Measurements from ENCODE around the gene GPR21.

GPR21 gene

DNA sequence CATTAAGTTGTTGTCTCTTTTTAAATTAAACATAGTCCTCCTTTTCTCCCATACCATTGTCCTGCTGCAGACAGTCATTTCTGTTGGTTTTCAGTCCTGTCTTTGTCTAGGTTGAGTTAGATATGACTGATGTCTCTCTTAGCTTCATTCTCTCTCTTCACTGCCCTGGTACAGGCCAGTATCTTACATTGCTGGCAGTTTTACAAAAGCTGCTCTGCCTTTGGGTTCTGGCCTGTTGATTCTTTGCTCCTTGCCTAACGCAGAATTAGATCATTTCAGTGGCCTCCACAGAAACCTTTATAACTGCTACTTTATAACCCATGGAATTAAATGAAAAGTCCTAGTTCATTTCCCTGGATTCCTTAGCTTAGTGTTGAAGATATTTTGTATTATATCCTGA is 33.7 kb downstream of the GPR21 start:
- no peak for DNase-seq

GRCh38 chr9:123069010-123069481 is 35.6 kb downstream of the GPR21 start:
- DNase-seq, result no peak

DNA sequence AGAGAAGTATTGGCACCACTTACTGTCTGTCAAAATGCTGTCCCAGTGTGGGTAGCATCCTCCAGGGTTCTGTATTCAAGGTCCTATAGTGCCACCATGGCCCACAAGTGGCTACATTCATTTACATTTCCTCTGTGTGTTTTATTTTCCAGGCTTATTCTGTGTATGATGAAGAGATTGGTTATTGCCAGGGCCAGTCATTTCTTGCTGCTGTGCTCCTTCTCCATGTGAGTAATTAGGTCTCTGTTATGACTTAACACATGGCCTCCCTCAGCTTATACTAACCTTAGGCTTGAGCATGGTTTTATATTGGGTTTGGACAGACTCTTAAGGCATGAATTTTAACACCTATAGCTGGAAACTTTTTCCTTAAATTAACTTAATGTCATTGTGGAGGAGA is 36.7 kb downstream of the GPR21 start:
- DNase-seq, result no peak

DNA sequence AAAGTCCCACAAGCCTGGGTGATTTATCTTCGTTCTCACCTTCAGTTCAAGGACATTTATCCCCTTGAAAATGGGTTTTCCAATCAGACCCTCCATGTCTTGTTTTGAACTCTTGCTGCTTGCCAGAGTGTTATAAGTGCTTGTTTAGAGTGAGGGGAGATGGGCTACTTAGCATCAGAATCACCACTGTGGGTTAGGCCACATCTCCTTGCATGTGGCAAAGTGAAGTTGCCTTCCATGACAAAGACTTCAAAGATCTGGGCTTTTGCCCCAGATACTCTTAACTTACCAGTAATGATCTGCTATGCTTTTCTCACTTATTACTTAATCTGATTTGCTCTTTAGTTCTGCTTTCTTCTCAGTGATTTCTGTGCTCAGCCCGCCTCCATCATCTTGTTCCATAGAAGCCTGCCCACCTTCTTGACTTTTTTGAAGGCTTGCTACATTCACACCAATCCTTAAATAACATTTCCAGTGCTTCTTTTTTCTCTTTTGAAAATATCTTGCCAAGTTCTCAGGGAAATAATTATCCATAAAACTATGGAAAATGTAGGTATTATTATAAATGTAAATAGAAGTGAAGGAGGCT is 39.0 kb downstream of the GPR21 start:
- DNase-seq, result no peak

DNA sequence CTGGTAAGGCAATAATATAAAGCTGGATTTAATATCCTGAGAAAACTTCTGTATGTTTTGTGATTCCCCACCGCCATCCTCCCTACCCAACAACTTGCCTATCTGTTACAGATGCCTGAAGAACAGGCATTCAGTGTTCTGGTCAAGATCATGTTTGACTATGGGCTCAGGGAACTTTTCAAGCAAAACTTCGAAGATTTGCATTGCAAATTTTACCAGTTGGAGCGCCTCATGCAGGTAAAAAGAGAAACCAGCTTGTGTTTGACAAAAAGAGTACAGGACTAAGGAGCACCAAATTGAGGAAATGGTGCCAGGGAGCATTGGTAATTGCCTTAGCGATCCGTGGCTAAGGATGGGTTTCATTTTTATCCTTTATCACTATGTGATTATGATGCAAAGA is 40.0 kb downstream of the GPR21 start:
- DNase-seq, result no peak

DNA sequence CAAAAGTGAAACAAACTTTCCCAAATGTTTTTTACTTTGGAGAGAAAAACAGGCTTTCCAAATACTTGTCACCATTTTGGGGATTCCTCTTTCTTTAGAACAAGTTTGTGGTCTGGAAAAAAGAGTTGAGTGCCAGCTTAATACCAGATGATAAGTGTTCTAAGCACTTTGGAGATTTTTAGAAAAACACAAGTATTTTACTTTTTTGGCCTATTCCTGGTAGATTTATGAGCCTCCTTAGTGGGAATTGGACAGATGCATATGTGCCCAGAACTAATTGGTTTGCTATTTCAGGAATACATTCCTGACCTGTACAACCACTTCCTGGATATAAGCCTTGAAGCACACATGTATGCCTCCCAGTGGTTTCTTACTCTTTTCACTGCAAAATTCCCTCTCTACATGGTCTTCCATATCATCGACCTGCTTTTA is 40.5 kb downstream of the GPR21 start:
- no peak for DNase-seq

DNA sequence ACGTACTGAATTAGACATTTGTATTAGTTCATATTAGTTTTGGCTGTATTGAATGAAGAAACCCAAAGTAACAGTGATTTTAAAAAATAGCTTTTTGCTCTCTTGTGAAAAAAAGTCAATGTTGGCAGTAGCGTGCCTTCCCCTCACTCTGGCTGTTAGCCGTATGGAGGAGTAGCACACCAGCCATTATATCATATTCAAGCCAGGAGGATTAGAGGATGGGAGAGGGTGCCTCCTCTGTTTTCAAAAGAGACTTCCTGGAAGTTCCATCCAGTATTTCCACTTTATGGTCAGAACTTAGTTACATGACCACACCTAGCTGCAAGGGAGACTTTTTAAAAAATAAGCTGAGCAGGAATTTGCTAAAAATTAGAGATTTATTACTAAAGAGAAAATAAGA is 41.2 kb downstream of the GPR21 start:
- DNase-seq, result no peak

- DNase-seq, result no peak
Observed at GRCh38 chr9:123080444-123080843, 47.0 kb downstream of the GPR21 start.

- DNase-seq, result peak; percentile 58
Observed at GRCh38 chr9:123081824-123082223, 48.4 kb downstream of the GPR21 start.

GRCh38 chr9:123083680-123084079 is 50.2 kb downstream of the GPR21 start:
- no peak for DNase-seq

- DNase-seq, result no peak
Observed at GRCh38 chr9:123084256-123084655, 50.8 kb downstream of the GPR21 start.

Data from islet precursor cell (in vitro differentiated cells).